Activated naive CD8-positive, alpha-beta T cell treated with anti-CD3 and anti-CD28 coated beads, Interleukin-2, amount 50 U/mL, for 24 hours (primary cell): ENCODE results near the gene CELSR2.
"Not testable (repeated sequence)": the region's sequence is repeated elsewhere in the genome, so short reads cannot be mapped to it uniquely, and the experiment has no call there.

ENCODE experiments used
- ATAC-seq: fragments of 150-1000 bp; cut with Tn5 transposase; one replicate; pipeline ENCODE4 v1.10.0; 2021
- DNase-seq: peaks from one replicate; pipeline ENCODE4 v3.0.0; 2021
- H3K27ac Mint-ChIP-seq: one replicate; pipeline ENCODE4 v1.8.0; 2021; ENCODE audit warnings: mild to moderate bottlenecking, mixed read lengths
- H3K27me3 Mint-ChIP-seq: one replicate; pipeline ENCODE4 v1.8.0; 2021; ENCODE audit warnings: mixed read lengths
- H3K36me3 Mint-ChIP-seq: one replicate; pipeline ENCODE4 v1.8.0; 2021; ENCODE audit warnings: low read depth, mixed read lengths
- H3K4me1 Mint-ChIP-seq: one replicate; pipeline ENCODE4 v1.8.0; 2021; ENCODE audit warnings: mixed read lengths
- H3K4me3 Mint-ChIP-seq: one replicate; pipeline ENCODE4 v1.8.0; 2021; ENCODE audit warnings: mild to moderate bottlenecking, moderate library complexity, mixed read lengths
- H3K9me3 Mint-ChIP-seq: one replicate; pipeline ENCODE4 v1.8.0; 2021; ENCODE audit warnings: mixed read lengths

Gene CELSR2

GRCh38 chr1:109218516-109218915, 30.8 kb upstream of the CELSR2 start:
- Mint-ChIP-seq H3K9me3 (no peaks in the 10 kb centered on the region), H3K4me3 (no peak overlapping the region), H3K27ac (no peak overlapping the region), H3K36me3 (peaks cover 58% of the 10 kb centered on the region), H3K4me1 (peaks cover 52% of the 10 kb centered on the region), H3K27me3 (no peaks in the 10 kb centered on the region)
- ATAC-seq: no peak
- no peak for DNase-seq

- H3K9me3 Mint-ChIP-seq, ATAC-seq, DNase-seq, H3K27ac Mint-ChIP-seq, H3K4me3 Mint-ChIP-seq, H3K27me3 Mint-ChIP-seq: not testable (repeated sequence)
- peaks cover 47% of the 10 kb centered on the region for H3K4me1 Mint-ChIP-seq
- peaks cover 53% of the 10 kb centered on the region for H3K36me3 Mint-ChIP-seq
Measured at GRCh38 chr1:109221201-109221600, 28.1 kb upstream of the CELSR2 start.

GRCh38 chr1:109225308-109225707, 24.0 kb upstream of the CELSR2 start:
- DNase-seq (no peak), ATAC-seq (peak; percentile 24)
- Mint-ChIP-seq H3K27ac (no peak overlapping the region), H3K36me3 (peaks cover 52% of the 10 kb centered on the region), H3K4me3 (no peak overlapping the region), H3K9me3 (no peaks in the 10 kb centered on the region), H3K4me1 (peaks cover 25% of the 10 kb centered on the region), H3K27me3 (no peaks in the 10 kb centered on the region)

GRCh38 chr1:109225711-109226445, 23.5 kb upstream of the CELSR2 start:
- no peak overlapping the region for H3K4me3 Mint-ChIP-seq
- DNase-seq: no peak
- no peak overlapping the region for H3K27ac Mint-ChIP-seq
- H3K36me3 Mint-ChIP-seq: peaks cover 52% of the 10 kb centered on the region
- no peak for ATAC-seq
- peaks cover 21% of the 10 kb centered on the region for H3K4me1 Mint-ChIP-seq
- H3K9me3 Mint-ChIP-seq: no peaks in the 10 kb centered on the region
- no peaks in the 10 kb centered on the region for H3K27me3 Mint-ChIP-seq

- H3K27ac Mint-ChIP-seq: peak overlapping the region; percentile 54
- peaks cover 13% of the 10 kb centered on the region for H3K4me1 Mint-ChIP-seq
- ATAC-seq (no peak), DNase-seq (no peak)
- no peaks in the 10 kb centered on the region for H3K9me3 Mint-ChIP-seq
- H3K36me3 Mint-ChIP-seq: peaks cover 57% of the 10 kb centered on the region
- H3K27me3 Mint-ChIP-seq: no peaks in the 10 kb centered on the region
- H3K4me3 Mint-ChIP-seq: no peak overlapping the region
Measured at GRCh38 chr1:109228167-109228566, 21.2 kb upstream of the CELSR2 start.

GRCh38 chr1:109229531-109230127, 19.7 kb upstream of the CELSR2 start:
- no peaks in the 10 kb centered on the region for H3K27me3 Mint-ChIP-seq
- no peaks in the 10 kb centered on the region for H3K9me3 Mint-ChIP-seq
- H3K4me1 Mint-ChIP-seq: peaks cover 8% of the 10 kb centered on the region
- H3K4me3 Mint-ChIP-seq: no peak overlapping the region
- no peak for ATAC-seq
- no peak for DNase-seq
- peaks cover 59% of the 10 kb centered on the region for H3K36me3 Mint-ChIP-seq
- H3K27ac Mint-ChIP-seq: no peak overlapping the region

- H3K36me3 Mint-ChIP-seq: peaks cover 64% of the 10 kb centered on the region
- no peak for DNase-seq
- no peak overlapping the region for H3K4me3 Mint-ChIP-seq
- no peak overlapping the region for H3K27ac Mint-ChIP-seq
- ATAC-seq: no peak
- H3K9me3 Mint-ChIP-seq: no peaks in the 10 kb centered on the region
- no peaks in the 10 kb centered on the region for H3K4me1 Mint-ChIP-seq
- H3K27me3 Mint-ChIP-seq: no peaks in the 10 kb centered on the region
Measured at GRCh38 chr1:109231066-109231465, 18.3 kb upstream of the CELSR2 start.

GRCh38 chr1:109235137-109235536, 14.2 kb upstream of the CELSR2 start:
- no peak overlapping the region for H3K27ac Mint-ChIP-seq
- H3K36me3 Mint-ChIP-seq: peaks cover 52% of the 10 kb centered on the region
- no peak overlapping the region for H3K4me3 Mint-ChIP-seq
- no peaks in the 10 kb centered on the region for H3K4me1 Mint-ChIP-seq
- DNase-seq (no peak), ATAC-seq (no peak)
- no peaks in the 10 kb centered on the region for H3K9me3 Mint-ChIP-seq
- no peaks in the 10 kb centered on the region for H3K27me3 Mint-ChIP-seq

GRCh38 chr1:109237512-109237911, 11.8 kb upstream of the CELSR2 start:
- peaks cover 7% of the 10 kb centered on the region for H3K4me1 Mint-ChIP-seq
- no peak for ATAC-seq
- H3K27ac Mint-ChIP-seq: no peak overlapping the region
- peaks cover 4% of the 10 kb centered on the region for H3K27me3 Mint-ChIP-seq
- H3K9me3 Mint-ChIP-seq: no peaks in the 10 kb centered on the region
- DNase-seq: no peak
- no peak overlapping the region for H3K4me3 Mint-ChIP-seq
- H3K36me3 Mint-ChIP-seq: peaks cover 33% of the 10 kb centered on the region

GRCh38 chr1:109238382-109238781, 11.0 kb upstream of the CELSR2 start:
- DNase-seq: no peak
- no peak overlapping the region for H3K27ac Mint-ChIP-seq
- no peak for ATAC-seq
- peaks cover 28% of the 10 kb centered on the region for H3K36me3 Mint-ChIP-seq
- no peak overlapping the region for H3K4me3 Mint-ChIP-seq
- peaks cover 10% of the 10 kb centered on the region for H3K27me3 Mint-ChIP-seq
- H3K9me3 Mint-ChIP-seq: no peaks in the 10 kb centered on the region
- peaks cover 7% of the 10 kb centered on the region for H3K4me1 Mint-ChIP-seq

GRCh38 chr1:109239047-109239408, 10.3 kb upstream of the CELSR2 start:
- no peaks in the 10 kb centered on the region for H3K9me3 Mint-ChIP-seq
- ATAC-seq: no peak
- H3K27me3 Mint-ChIP-seq: peaks cover 10% of the 10 kb centered on the region
- H3K27ac Mint-ChIP-seq: no peak overlapping the region
- DNase-seq: no peak
- H3K4me1 Mint-ChIP-seq: peaks cover 7% of the 10 kb centered on the region
- H3K4me3 Mint-ChIP-seq: no peak overlapping the region
- peaks cover 28% of the 10 kb centered on the region for H3K36me3 Mint-ChIP-seq

GRCh38 chr1:109239409-109240068, 9.8 kb upstream of the CELSR2 start:
- peaks cover 10% of the 10 kb centered on the region for H3K27me3 Mint-ChIP-seq
- H3K9me3 Mint-ChIP-seq: no peaks in the 10 kb centered on the region
- no peak overlapping the region for H3K27ac Mint-ChIP-seq
- ATAC-seq (peak; percentile 57), DNase-seq (no peak)
- H3K4me1 Mint-ChIP-seq: peaks cover 7% of the 10 kb centered on the region
- no peak overlapping the region for H3K4me3 Mint-ChIP-seq
- H3K36me3 Mint-ChIP-seq: peaks cover 24% of the 10 kb centered on the region

GRCh38 chr1:109240158-109241152, 8.9 kb upstream of the CELSR2 start:
- Mint-ChIP-seq H3K27me3 (peaks cover 10% of the 10 kb centered on the region), H3K27ac (no peak overlapping the region), H3K4me1 (peaks cover 7% of the 10 kb centered on the region), H3K4me3 (no peak overlapping the region), H3K9me3 (no peaks in the 10 kb centered on the region), H3K36me3 (peaks cover 17% of the 10 kb centered on the region)
- ATAC-seq: peak; percentile 15
- no peak for DNase-seq

- DNase-seq (no peak), ATAC-seq (no peak)
- Mint-ChIP-seq H3K27ac (no peak overlapping the region), H3K4me3 (no peak overlapping the region), H3K4me1 (peaks cover 7% of the 10 kb centered on the region), H3K9me3 (no peaks in the 10 kb centered on the region), H3K27me3 (peaks cover 11% of the 10 kb centered on the region), H3K36me3 (peaks cover 10% of the 10 kb centered on the region)
Measured at GRCh38 chr1:109241344-109241743, 8.0 kb upstream of the CELSR2 start.
